Keratinocyte (primary cell): ENCODE results near the gene UBE2O.

Source experiments
- CTCF ChIP-seq, 3 experiments: IDR thresholded peaks in 1 of 3; conservative IDR thresholded peaks in 1 of 3; optimal IDR thresholded peaks in 1 of 3; 2 replicates in 2 of 3; 3 replicates in 1 of 3; pipeline versions ENCODE3 to v1.5.1; 2011; ENCODE audit warnings: low read length in 3 of 3, mild to moderate bottlenecking in 3 of 3, moderate library complexity in 2 of 3, control low read depth in 1 of 3, inconsistent platforms in 1 of 3; ENCODE audit not compliant: insufficient read depth in 2 of 3; ENCODE audit errors: extremely low read depth in 1 of 3
- EZH2 ChIP-seq: IDR thresholded peaks from one replicate; pipeline ENCODE4 v1.6.1; 2012; ENCODE audit warnings: inconsistent platforms, mild to moderate bottlenecking, low read length, moderate library complexity

GRCh38 chr17:76478097-76478496 is 25.1 kb upstream of the UBE2O start:
- TF ChIP-seq CTCF (optimal IDR thresholded peaks at IDR 0.05 in 1 of 3, IDR thresholded peaks at IDR 0.05 in 1 of 3, conservative IDR thresholded peaks at IDR 0.05 in 1 of 3; ENCODE audit: extremely low read depth in 1 of 3, insufficient read depth in 2 of 3, low read length in 3 of 3) (no peak), EZH2 (no peak)
